Measurements from ENCODE around the gene MRC1. TPM values are rescaled to one million over a fixed set of nuclear protein-coding genes. Genes with fewer than 3 reads are reported as not detected.

The MRC1 gene
- total RNA-seq, 1 experiment from 2014 or later = 0.07 TPM

GRCh38 chr10:17913604-17914003 is 104.5 kb downstream of the MRC1 start:
- H3K4me2 ChIP-seq = no peak overlapping the region
- no peaks in the 10 kb centered on the region for H4K20me1 ChIP-seq (ENCODE audit: insufficient read depth)
- no peaks in the 10 kb centered on the region for H3F3A ChIP-seq (ENCODE audit: insufficient read depth, low read depth)
- H3K27ac ChIP-seq = no peak overlapping the region
- H3K79me2 ChIP-seq (ENCODE audit: low read depth) = no peaks in the 10 kb centered on the region
- no peaks in the 10 kb centered on the region for H3K36me3 ChIP-seq (ENCODE audit: low read depth)
- no TSS peak for BruUV-seq (replicated peaks)
- no peaks in the 10 kb centered on the region for H3K9me3 ChIP-seq (ENCODE audit: insufficient read depth, low read depth)
- intact Hi-C loops (cut with micrococcal nuclease; ENCODE audit: unreplicated experiment) = loop anchor here (5.0 kb wide), 1 partner anchor 304 kb away; no protein-coding TSS in a partner anchor
- H3K4me3 ChIP-seq = no peak overlapping the region
- no peak for DNase-seq
- no peaks in the 10 kb centered on the region for H3K27me3 ChIP-seq (ENCODE audit: insufficient read depth, low read depth)
- POLR2A ChIA-PET (ENCODE audit: unreplicated experiment) = no interaction called here
- no peak overlapping the region for H2AFZ ChIP-seq
- CTCF ChIA-PET = no interaction called here
- no peaks in the 10 kb centered on the region for H3K4me1 ChIP-seq (replicated peaks; ENCODE audit: insufficient read depth)
- H3K9me2 ChIP-seq (ENCODE audit: insufficient read depth) = no peaks in the 10 kb centered on the region
- TF ChIP-seq, protein P1, sequence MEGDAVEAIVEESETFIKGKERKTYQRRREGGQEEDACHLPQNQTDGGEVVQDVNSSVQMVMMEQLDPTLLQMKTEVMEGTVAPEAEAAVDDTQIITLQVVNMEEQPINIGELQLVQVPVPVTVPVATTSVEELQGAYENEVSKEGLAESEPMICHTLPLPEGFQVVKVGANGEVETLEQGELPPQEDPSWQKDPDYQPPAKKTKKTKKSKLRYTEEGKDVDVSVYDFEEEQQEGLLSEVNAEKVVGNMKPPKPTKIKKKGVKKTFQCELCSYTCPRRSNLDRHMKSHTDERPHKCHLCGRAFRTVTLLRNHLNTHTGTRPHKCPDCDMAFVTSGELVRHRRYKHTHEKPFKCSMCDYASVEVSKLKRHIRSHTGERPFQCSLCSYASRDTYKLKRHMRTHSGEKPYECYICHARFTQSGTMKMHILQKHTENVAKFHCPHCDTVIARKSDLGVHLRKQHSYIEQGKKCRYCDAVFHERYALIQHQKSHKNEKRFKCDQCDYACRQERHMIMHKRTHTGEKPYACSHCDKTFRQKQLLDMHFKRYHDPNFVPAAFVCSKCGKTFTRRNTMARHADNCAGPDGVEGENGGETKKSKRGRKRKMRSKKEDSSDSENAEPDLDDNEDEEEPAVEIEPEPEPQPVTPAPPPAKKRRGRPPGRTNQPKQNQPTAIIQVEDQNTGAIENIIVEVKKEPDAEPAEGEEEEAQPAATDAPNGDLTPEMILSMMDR (conservative IDR thresholded peaks at IDR 0.05) = no peak
- TF ChIP-seq EZH2 (IDR thresholded peaks at IDR 0.05; ENCODE audit: low read depth) = no peak

GRCh38 chr10:17914169-17915045 is 105.3 kb downstream of the MRC1 start:
- H3K9me2 ChIP-seq (ENCODE audit: insufficient read depth) = no peaks in the 10 kb centered on the region
- CTCF ChIA-PET = no interaction called here

DNA sequence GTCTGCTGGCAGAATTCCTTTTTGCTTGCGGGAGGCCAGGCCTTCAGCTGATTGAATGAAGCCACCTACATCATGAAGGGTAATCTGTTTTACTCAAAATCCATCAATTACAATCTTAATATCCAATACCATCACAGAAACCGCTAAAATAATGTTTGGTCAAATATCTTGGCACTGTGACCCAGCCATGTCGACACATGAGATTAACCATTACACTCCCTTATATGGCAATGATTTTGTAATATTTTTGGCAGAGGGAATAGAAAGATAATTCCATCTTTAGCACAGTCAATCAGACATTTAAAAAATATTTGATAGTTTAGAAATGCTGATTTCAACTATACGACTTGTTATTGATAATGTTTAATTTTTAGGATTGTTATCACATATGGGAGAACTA is 106.0 kb downstream of the MRC1 start:
- POLR2A ChIA-PET (ENCODE audit: unreplicated experiment) = no interaction called here
- Histone ChIP-seq H3K9me2 (ENCODE audit: insufficient read depth) (no peaks in the 10 kb centered on the region), H3K27ac (no peak overlapping the region), H3K4me1 (replicated peaks; ENCODE audit: insufficient read depth) (no peaks in the 10 kb centered on the region), H4K20me1 (ENCODE audit: insufficient read depth) (no peaks in the 10 kb centered on the region), H3K4me2 (no peak overlapping the region), H3F3A (ENCODE audit: insufficient read depth, low read depth) (no peaks in the 10 kb centered on the region), H3K36me3 (ENCODE audit: low read depth) (no peaks in the 10 kb centered on the region), H3K27me3 (ENCODE audit: insufficient read depth, low read depth) (no peaks in the 10 kb centered on the region), H2AFZ (no peak overlapping the region), H3K9me3 (ENCODE audit: insufficient read depth, low read depth) (no peaks in the 10 kb centered on the region), H3K79me2 (ENCODE audit: low read depth) (no peaks in the 10 kb centered on the region), H3K4me3 (no peak overlapping the region)
- no TSS peak for BruUV-seq (replicated peaks)
- no peak for DNase-seq
- intact Hi-C loops (cut with micrococcal nuclease; ENCODE audit: unreplicated experiment) = no loop called here
- TF ChIP-seq, protein P1 (conservative IDR thresholded peaks at IDR 0.05) = no peak
- TF ChIP-seq EZH2 (IDR thresholded peaks at IDR 0.05; ENCODE audit: low read depth) = no peak
- CTCF ChIA-PET = no interaction called here

More at GRCh38 chr10:17914169-17915045, 105.3 kb downstream of the MRC1 start:
- Histone ChIP-seq H3F3A (ENCODE audit: insufficient read depth, low read depth) (no peaks in the 10 kb centered on the region), H3K4me1 (replicated peaks; ENCODE audit: insufficient read depth) (no peaks in the 10 kb centered on the region), H3K27me3 (ENCODE audit: insufficient read depth, low read depth) (no peaks in the 10 kb centered on the region), H3K27ac (no peak overlapping the region), H3K36me3 (ENCODE audit: low read depth) (no peaks in the 10 kb centered on the region), H3K4me2 (no peak overlapping the region), H3K9me3 (ENCODE audit: insufficient read depth, low read depth) (no peaks in the 10 kb centered on the region), H2AFZ (no peak overlapping the region), H3K79me2 (ENCODE audit: low read depth) (no peaks in the 10 kb centered on the region), H4K20me1 (ENCODE audit: insufficient read depth) (no peaks in the 10 kb centered on the region), H3K4me3 (no peak overlapping the region)
- no TSS peak for BruUV-seq (replicated peaks)
- POLR2A ChIA-PET (ENCODE audit: unreplicated experiment) = no interaction called here
- DNase-seq = no peak
- intact Hi-C loops (cut with micrococcal nuclease; ENCODE audit: unreplicated experiment) = loop anchor here (5.0 kb wide), 1 partner anchor 303 kb away; no protein-coding TSS in a partner anchor
- TF ChIP-seq EZH2 (IDR thresholded peaks at IDR 0.05; ENCODE audit: low read depth) = no peak
- TF ChIP-seq, protein P1 (conservative IDR thresholded peaks at IDR 0.05) = no peak
